ENCODE measurements around the gene GPR50. TPM values are rescaled to one million over a fixed set of nuclear protein-coding genes. Genes with fewer than 3 reads are reported as not detected.

The GPR50 gene
- total and polyA plus RNA-seq, 2 of the 8 experiments (the other 6 are each of a cell fraction or from before 2014, with no cell fraction given) = 1.6 to 1.9 TPM

GRCh38 chrX:151227627-151228026, 51.2 kb downstream of the GPR50 start:
- peak in 1 of 2 experiments; percentile 48 for DNase-seq (ENCODE audit: low read depth in 1 of 2, low spot score in 2 of 2)

More at GRCh38 chrX:151227627-151228026, 51.2 kb downstream of the GPR50 start:
- Histone ChIP-seq H2BK12ac (ENCODE audit: low read depth, low read length) (no peak overlapping the region), H3K56ac (replicated peaks; ENCODE audit: insufficient read length, low read depth, low read length) (no peak overlapping the region), H2BK120ac (replicated peaks; ENCODE audit: low read depth, low read length) (no peak overlapping the region), H3K14ac (ENCODE audit: insufficient read length) (no peak overlapping the region), H3K4me1 (replicated peaks in 1 of 4; ENCODE audit: control insufficient read depth in 3 of 4, insufficient read depth in 4 of 4, low read length in 3 of 4) (peaks cover 0 to 8% (median 4%) of the 10 kb centered on the region in 4 experiments; a peak in 4 of 7 replicates), H4K20me1 (replicated peaks in 1 of 2; ENCODE audit: control insufficient read depth in 1 of 2, insufficient read depth in 2 of 2, low read length in 2 of 2) (no peaks in the 10 kb centered on the region), H2BK15ac (ENCODE audit: low read length) (no peak overlapping the region), H3K18ac (ENCODE audit: extremely low read depth, low read length) (no peak overlapping the region; the same call in 1 of the 2 replicates), H2BK20ac (ENCODE audit: low read length) (no peak overlapping the region), H3K27ac (ENCODE audit: low read depth, low read length) (no peak overlapping the region), H3K4me2 (ENCODE audit: insufficient read depth in 1 of 2, low read depth in 2 of 2, low read length in 2 of 2) (peak overlapping the region; percentile 53 to 58), H3K79me1 (ENCODE audit: low read depth, low read length) (no peaks in the 10 kb centered on the region), H3K27me3 (replicated peaks in 1 of 4; ENCODE audit: control insufficient read depth in 3 of 4, extremely low read depth in 1 of 4, insufficient read depth in 3 of 4, low read length in 3 of 4) (peaks cover 0 to 6% (median 2%) of the 10 kb centered on the region in 4 experiments; a peak in 3 of 7 replicates), H4K5ac (ENCODE audit: insufficient read length, low read depth, low read length) (no peak overlapping the region), H2BK5ac (ENCODE audit: low read depth, low read length) (no peak overlapping the region), H3K36me3 (ENCODE audit: control insufficient read depth in 2 of 4, insufficient read depth in 4 of 4, low read length in 3 of 4) (no peaks in the 10 kb centered on the region), H2AK5ac (ENCODE audit: low read depth, low read length) (no peak overlapping the region), H2AFZ (ENCODE audit: low read length) (no peak overlapping the region), H3K9ac (replicated peaks in 1 of 4; ENCODE audit: extremely low read depth in 1 of 4, low read depth in 3 of 4, low read length in 3 of 4) (no peak overlapping the region), H4K8ac (ENCODE audit: extremely low read depth, insufficient read depth, low read length) (no peak overlapping the region), H3K9me3 (ENCODE audit: insufficient read depth in 2 of 2, low read depth in 1 of 2, low read length in 1 of 2) (no peaks in the 10 kb centered on the region), H3K23me2 (ENCODE audit: low read depth, low read length) (no peaks in the 10 kb centered on the region; the same call in 1 of the 2 replicates), H3K4me3 (ENCODE audit: extremely low read depth in 1 of 4, insufficient read depth in 2 of 4, low read depth in 3 of 4, low read length in 4 of 4) (peak overlapping the region in 1 of 4 experiments; percentile 46; a peak in 1 of 8 replicates), H4K91ac (replicated peaks; ENCODE audit: insufficient read length, low read length) (no peak overlapping the region), H3K79me2 (ENCODE audit: control insufficient read depth in 1 of 2, insufficient read depth in 2 of 2, low read length in 2 of 2) (no peaks in the 10 kb centered on the region), H3K4ac (replicated peaks; ENCODE audit: insufficient read length, low read depth, low read length) (no peak overlapping the region), H3K23ac (ENCODE audit: insufficient read length) (no peak overlapping the region)
- FAIRE-seq = no peak
- CTCF ChIA-PET (ENCODE audit: partially characterized antibody) = no interaction called here
- POLR2A ChIA-PET (ENCODE audit: partially characterized antibody) = no interaction called here
- no CpG with 5 or more reads among the region's 30 CpGs for WGBS, 2 experiments (ENCODE audit: extremely low coverage in 1 of 2, insufficient coverage in 1 of 2, insufficient read length in 1 of 2, insufficient replicate concordance in 2 of 2, low coverage in 1 of 2, low lambda C conversion rate in 2 of 2, missing lambda C conversion rate in 1 of 2)
- TF ChIP-seq JUN (IDR thresholded peaks at IDR 0.05; ENCODE audit: low read depth, low read length) = no peak
- no peak for TF ChIP-seq CHD2 (IDR thresholded peaks at IDR 0.05; ENCODE audit: low read length)
- TF ChIP-seq EGR1 (IDR thresholded peaks at IDR 0.05; ENCODE audit: borderline replicate concordance, low read depth, low read length) = no peak
- TF ChIP-seq, protein P1, sequence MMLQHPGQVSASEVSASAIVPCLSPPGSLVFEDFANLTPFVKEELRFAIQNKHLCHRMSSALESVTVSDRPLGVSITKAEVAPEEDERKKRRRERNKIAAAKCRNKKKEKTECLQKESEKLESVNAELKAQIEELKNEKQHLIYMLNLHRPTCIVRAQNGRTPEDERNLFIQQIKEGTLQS (IDR thresholded peaks at IDR 0.05; ENCODE audit: insufficient read depth, low read depth, low read length) = no peak
- TF ChIP-seq ASH2L (IDR thresholded peaks at IDR 0.05; ENCODE audit: low read length) = no peak
- TF ChIP-seq RFX5 (IDR thresholded peaks at IDR 0.05; ENCODE audit: borderline replicate concordance, low read depth, low read length) = no peak
- peak; percentile 28; the same call in 1 of the 2 replicates for TF ChIP-seq SUZ12 (IDR thresholded peaks at IDR 0.05; ENCODE audit: low read length)
